Ishikawa (cell line): ENCODE results near the gene FBF1.
A peak's percentile ranks its signal among the peaks of the same experiment; 100 is the strongest.

Experiments used
- CEBPB ChIP-seq: IDR thresholded peaks from 2 replicates; pipeline ENCODE4 v1.6.1; 2012
- CREB1 ChIP-seq: IDR thresholded peaks from 2 replicates; pipeline ENCODE4 v1.6.1; 2012; ENCODE audit warnings: low read depth
- EGR1 ChIP-seq: IDR thresholded peaks from 2 replicates; pipeline ENCODE4 v1.6.1; 2012
- EP300 ChIP-seq: IDR thresholded peaks from 2 replicates; pipeline ENCODE4 v1.6.1; 2012; ENCODE audit warnings: borderline replicate concordance
- FOXM1 ChIP-seq: IDR thresholded peaks from 2 replicates; pipeline ENCODE4 v1.6.1; 2012; ENCODE audit warnings: low read depth, borderline replicate concordance
- MAX ChIP-seq: IDR thresholded peaks from 2 replicates; pipeline ENCODE4 v1.6.1; 2012
- NFIC ChIP-seq: IDR thresholded peaks from 2 replicates; pipeline ENCODE4 v1.6.1; 2012
- RAD21 ChIP-seq: IDR thresholded peaks from 2 replicates; pipeline ENCODE4 v1.6.1; 2012; ENCODE audit warnings: low read depth
- TAF1 ChIP-seq: IDR thresholded peaks from 2 replicates; pipeline ENCODE4 v1.6.1; 2012; ENCODE audit warnings: low read depth, mild to moderate bottlenecking
- TCF12 ChIP-seq: IDR thresholded peaks from 2 replicates; pipeline ENCODE4 v1.6.1; 2012; ENCODE audit warnings: low read depth
- TEAD4 ChIP-seq: IDR thresholded peaks from 2 replicates; pipeline ENCODE4 v1.6.1; 2012
- USF1 ChIP-seq: IDR thresholded peaks from 2 replicates; pipeline ENCODE4 v1.6.1; 2012
- YY1 ChIP-seq: IDR thresholded peaks from 2 replicates; pipeline ENCODE4 v1.6.1; 2012; ENCODE audit warnings: low read depth
- ZBTB7A ChIP-seq: IDR thresholded peaks from 2 replicates; pipeline ENCODE4 v1.6.1; 2012; ENCODE audit warnings: low read depth
- TF ChIP-seq, protein P1 (sequence below): IDR thresholded peaks from 2 replicates; pipeline ENCODE4 v1.6.1; 2012; ENCODE audit warnings: low read depth, mild to moderate bottlenecking

The FBF1 gene

DNA sequence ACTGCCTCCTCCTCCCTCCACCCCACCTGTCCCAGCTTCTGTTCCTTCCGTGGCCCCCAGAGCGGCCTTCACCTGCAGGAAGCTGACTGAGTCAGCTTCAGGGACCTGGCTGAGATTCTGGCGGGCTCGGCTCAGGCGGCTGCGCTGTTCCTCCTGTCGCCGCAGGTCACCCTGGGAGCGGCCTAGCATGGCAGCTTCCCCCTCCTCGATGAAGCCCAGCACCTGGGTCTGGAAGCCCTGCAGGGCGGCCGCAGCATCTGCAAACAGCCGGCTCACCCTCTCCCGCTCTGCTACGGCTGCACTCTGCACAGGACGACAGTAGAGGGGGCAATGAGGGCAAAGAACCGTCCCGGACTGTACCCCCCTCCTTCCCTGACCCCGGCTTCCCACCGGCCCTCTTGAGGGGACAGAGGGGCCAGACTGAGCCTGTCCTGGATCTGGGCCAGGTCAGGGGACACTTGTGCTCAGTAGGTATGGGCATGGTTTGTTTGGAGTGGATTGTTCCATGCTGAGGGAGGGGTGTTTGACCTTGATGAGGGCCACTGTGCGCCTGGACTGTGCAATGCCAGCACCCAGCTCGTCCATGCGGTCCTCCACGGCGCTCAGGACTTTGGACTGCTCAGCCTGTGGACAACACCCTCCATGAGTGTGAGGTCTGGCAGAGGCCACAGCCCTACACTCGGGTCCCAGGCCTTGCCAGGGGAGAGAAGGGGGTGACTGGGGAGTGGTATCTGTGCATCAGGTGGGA lies 64.5 kb downstream of the FBF1 start:
- 0 out of 2 replicates have a peak, but pooled peaks have one; percentile 38 for TF ChIP-seq USF1
- no peak for TF ChIP-seq EGR1
- peak; percentile 40 for TF ChIP-seq YY1
- 0 out of 2 replicates have a peak, but pooled peaks have one; percentile 42 for TF ChIP-seq TCF12
- TF ChIP-seq FOXM1: no peak
- TF ChIP-seq NFIC: no peak
- TF ChIP-seq TAF1: 0 out of 2 replicates have a peak, but pooled peaks have one; percentile 35
- TF ChIP-seq RAD21: no peak
- TF ChIP-seq, protein P1, sequence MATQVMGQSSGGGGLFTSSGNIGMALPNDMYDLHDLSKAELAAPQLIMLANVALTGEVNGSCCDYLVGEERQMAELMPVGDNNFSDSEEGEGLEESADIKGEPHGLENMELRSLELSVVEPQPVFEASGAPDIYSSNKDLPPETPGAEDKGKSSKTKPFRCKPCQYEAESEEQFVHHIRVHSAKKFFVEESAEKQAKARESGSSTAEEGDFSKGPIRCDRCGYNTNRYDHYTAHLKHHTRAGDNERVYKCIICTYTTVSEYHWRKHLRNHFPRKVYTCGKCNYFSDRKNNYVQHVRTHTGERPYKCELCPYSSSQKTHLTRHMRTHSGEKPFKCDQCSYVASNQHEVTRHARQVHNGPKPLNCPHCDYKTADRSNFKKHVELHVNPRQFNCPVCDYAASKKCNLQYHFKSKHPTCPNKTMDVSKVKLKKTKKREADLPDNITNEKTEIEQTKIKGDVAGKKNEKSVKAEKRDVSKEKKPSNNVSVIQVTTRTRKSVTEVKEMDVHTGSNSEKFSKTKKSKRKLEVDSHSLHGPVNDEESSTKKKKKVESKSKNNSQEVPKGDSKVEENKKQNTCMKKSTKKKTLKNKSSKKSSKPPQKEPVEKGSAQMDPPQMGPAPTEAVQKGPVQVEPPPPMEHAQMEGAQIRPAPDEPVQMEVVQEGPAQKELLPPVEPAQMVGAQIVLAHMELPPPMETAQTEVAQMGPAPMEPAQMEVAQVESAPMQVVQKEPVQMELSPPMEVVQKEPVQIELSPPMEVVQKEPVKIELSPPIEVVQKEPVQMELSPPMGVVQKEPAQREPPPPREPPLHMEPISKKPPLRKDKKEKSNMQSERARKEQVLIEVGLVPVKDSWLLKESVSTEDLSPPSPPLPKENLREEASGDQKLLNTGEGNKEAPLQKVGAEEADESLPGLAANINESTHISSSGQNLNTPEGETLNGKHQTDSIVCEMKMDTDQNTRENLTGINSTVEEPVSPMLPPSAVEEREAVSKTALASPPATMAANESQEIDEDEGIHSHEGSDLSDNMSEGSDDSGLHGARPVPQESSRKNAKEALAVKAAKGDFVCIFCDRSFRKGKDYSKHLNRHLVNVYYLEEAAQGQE: no peak
- TF ChIP-seq CREB1: no peak
- TF ChIP-seq TEAD4: no peak
- TF ChIP-seq EP300: no peak
- no peak for TF ChIP-seq CEBPB
- no peak for TF ChIP-seq ZBTB7A
- TF ChIP-seq MAX: peak; percentile 63

DNA sequence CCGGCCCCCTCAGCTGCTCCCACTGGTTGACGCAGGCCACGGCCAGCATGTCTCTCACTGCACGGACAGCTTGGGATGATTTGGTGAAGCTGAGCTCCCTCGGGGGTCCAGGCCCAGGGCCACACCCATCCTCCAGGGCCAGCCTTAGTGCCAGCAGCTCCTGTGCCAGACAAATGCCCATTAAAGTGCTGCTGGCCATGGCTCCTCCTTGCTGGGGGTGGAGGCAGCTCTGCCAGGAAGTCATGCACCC lies 65.0 kb downstream of the FBF1 start:
- TF ChIP-seq FOXM1 (no peak), MAX (no peak), EP300 (no peak), CEBPB (no peak), EGR1 (no peak), TAF1 (no peak; the same call in 1 of the 2 replicates), TEAD4 (no peak), NFIC (no peak), RAD21 (no peak), TCF12 (no peak), YY1 (no peak), CREB1 (no peak)

DNA sequence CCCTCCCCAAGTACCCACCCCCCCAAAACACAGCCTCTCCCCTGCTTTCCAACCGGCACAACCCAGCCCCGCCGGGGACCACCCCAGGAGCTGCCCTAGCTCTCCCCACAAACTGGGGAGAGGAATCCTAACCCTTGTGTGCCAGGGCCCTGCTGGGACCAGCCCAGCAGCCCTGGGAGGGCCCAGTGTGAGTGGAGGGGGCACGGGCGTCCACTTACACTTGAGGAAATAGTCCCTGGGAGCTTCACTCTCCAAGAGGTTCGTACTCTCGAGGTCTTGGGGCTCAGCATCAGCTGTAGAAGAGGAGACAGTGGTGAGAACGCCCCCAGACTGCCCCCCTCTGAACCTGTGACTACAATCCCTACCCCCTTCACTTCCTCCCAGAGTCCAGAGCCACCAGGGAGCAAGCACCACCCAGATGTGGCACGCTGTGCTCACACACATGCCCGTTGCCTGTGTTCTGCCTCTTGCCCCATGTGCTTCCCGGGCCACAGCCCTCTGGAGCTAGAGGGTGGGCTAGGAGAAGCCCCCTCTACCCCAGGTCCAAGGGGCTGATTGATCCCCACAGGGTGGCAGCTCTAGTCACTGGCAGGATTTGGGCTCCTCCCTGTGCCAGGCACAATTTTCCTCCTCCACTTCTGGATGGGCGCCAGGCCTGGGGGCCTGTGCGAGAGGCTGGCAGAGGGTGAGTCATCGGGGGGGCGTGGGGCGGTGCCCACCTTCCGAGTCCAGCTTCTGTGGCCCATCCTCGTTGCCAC lies 65.5 kb downstream of the FBF1 start:
- TF ChIP-seq ZBTB7A (peak; percentile 75; the same call in 1 of the 2 replicates), NFIC (no peak)

- TF ChIP-seq, protein P1: peak; percentile 61
- TF ChIP-seq NFIC: no peak
These were observed 66.3 kb downstream of the FBF1 start for GRCh38 chr17:75874323-75875181.

DNA sequence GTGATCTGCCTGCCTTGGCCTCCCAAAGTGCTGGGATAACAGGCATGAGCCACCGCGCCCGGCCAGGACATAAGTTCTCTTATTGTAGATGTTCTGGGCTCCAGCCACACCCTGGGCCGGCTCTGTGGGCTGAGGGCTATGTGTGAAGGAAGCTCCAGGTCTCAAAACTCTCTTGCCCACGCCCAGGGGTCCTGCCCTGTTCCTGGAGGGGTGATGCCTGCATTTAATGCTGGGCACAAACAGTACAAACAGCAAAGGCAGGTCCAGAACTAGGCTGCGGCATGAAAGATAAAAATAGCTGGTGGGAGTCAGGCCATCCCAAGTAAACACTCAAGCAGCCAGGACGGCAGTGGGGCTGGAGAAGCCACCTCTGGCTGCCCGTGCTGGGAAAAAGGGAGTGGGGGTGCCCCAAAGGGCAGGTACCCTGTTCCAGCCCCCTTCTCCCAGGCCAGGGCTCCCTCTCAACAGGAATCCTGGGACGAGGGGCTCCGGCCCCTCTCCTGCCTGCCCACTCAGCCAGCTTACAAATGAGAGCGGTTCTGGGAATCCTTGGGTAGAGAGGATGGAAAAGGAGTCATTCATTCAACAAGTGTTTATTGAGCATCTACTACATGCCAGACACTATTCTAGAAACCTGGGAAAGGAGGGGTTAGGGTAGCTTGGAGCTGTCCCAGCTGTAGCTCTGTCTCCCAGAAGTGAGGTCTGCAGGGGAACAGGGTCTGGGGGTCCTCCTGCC lies 67.1 kb downstream of the FBF1 start:
- TF ChIP-seq YY1: no peak
- TF ChIP-seq ZBTB7A: no peak
